Stomach (tissue), 9 donors: Measurements from ENCODE around the gene CUX1. TPM values are rescaled to one million over a fixed set of nuclear protein-coding genes. Genes with fewer than 3 reads are reported as not detected.
"Not testable (repeated sequence)": the region's sequence is repeated elsewhere in the genome, so short reads cannot be mapped to it uniquely, and the experiment has no call there.

ENCODE experiments used
- DNase-seq, 2 donors: peaks; one replicate each; pipeline versions ENCODE4 v3.0.0 to v3.0.0-alpha.2; 2013 to 2019
- H3K27ac ChIP-seq, 5 donors: fragments of 200-600 bp in 4 of 5; sonication (generic) in 4 of 5; one replicate each; pipeline ENCODE4 v1.5.1; 2013 to 2019; ENCODE audit warnings: mild to moderate bottlenecking in 1 of 5, moderate library complexity in 1 of 5
- H3K27me3 ChIP-seq, 3 donors: fragments of 200-600 bp; sonication (generic); one replicate each; pipeline ENCODE4 v1.5.1; 2017 to 2019; ENCODE audit warnings: mixed run types in 1 of 3
- H3K36me3 ChIP-seq, 4 donors: fragments of 200-600 bp; sonication (generic); 1 replicate in 3 of 4; 2 replicates in 1 of 4; pipeline ENCODE4 v1.5.1; 2016 to 2019
- H3K4me1 ChIP-seq, 4 donors: fragments of 200-600 bp; sonication (generic); one replicate each; pipeline ENCODE4 v1.5.1; 2016 to 2019
- H3K4me3 ChIP-seq, 4 donors: fragments of 200-600 bp; sonication (generic) in 3 of 4; one replicate each; pipeline ENCODE4 v1.5.1; 2016 to 2019; ENCODE audit warnings: mild to moderate bottlenecking in 1 of 4
- H3K9me3 ChIP-seq, 4 donors: fragments of 200-600 bp; sonication (generic); one replicate each; pipeline ENCODE4 v1.5.1; 2016 to 2019
- CTCF ChIP-seq, 7 experiments: fragments of 450-650 bp in 4 of 7; fragments of 200-600 bp in 3 of 7; sonication (generic) in 3 of 7; IDR thresholded peaks; one replicate each; pipeline ENCODE4 v1.5.1; 2016 to 2019; ENCODE audit warnings: antibody characterized with exemption in 7 of 7, control low read depth in 2 of 7, mild to moderate bottlenecking in 1 of 7
- EP300 ChIP-seq: sonication (generic); formaldehyde crosslinking; IDR thresholded peaks from one replicate; pipeline ENCODE4 v1.6.1; 2017; ENCODE audit warnings: antibody characterized with exemption
- POLR2A ChIP-seq, 4 donors: fragments of 450-650 bp; IDR thresholded peaks; one replicate each; pipeline ENCODE4 v1.6.1; 2016; ENCODE audit warnings: antibody characterized with exemption in 4 of 4, control low read depth in 2 of 4, mild to moderate bottlenecking in 1 of 4, moderate library complexity in 1 of 4
- POLR2AphosphoS5 ChIP-seq, 3 donors: sonication (generic); formaldehyde crosslinking; IDR thresholded peaks; one replicate each; pipeline ENCODE4 v1.6.1; 2016; ENCODE audit warnings: antibody characterized with exemption in 3 of 3
- WGBS, 5 donors: extraction: QIAGEN DNeasy Blood & Tissue Kit in 3 of 5; methylation state at CpG; one replicate each; pipeline versions ENCODE4 v1.1.5 to v1.1.7; 2013 to 2018; 5-methylcytosine and 5-hydroxymethylcytosine counted together
- intact Hi-C: fragments of 100-400 bp; cut with DNase I; formaldehyde crosslinking; loops from one replicate; pipeline ENCODE4 v1.15.1; 2023; ENCODE audit warnings: low total_unique reads
- polyA plus RNA-seq, 3 donors: library from polyadenylated mRNA; stranded (reverse); fragments of 200-250 nt; gene quantifications; one replicate each; pipeline ENCODE4 v1.2.3, GENCODE V29; 2013
- total RNA-seq, 5 donors: library from RNA; depleted of rRNA; stranded (reverse); fragments of >200 nt; gene quantifications; one replicate each; pipeline versions ENCODE4 v1.1.0 to v1.2.3, GENCODE V29; 2014 to 2016
- donor health status: healthy with polysubstance abuse.
- donor health status: Bipolar disorder and iron deficiency.
- donor health status: healthy.

The CUX1 gene
- total and polyA plus RNA-seq, 8 donors = 24.7 to 201 (median 54.7) TPM

GRCh38 chr7:101790566-101791293 is 26.7 kb upstream of the CUX1 start:
- Histone ChIP-seq H3K4me1 (no peaks in the 10 kb centered on the region), H3K27me3 (no peaks in the 10 kb centered on the region), H3K9me3 (no peaks in the 10 kb centered on the region), H3K36me3 (no peaks in the 10 kb centered on the region), H3K27ac (no peak overlapping the region), H3K4me3 (no peak overlapping the region)
- intact Hi-C loops = no loop called here
- DNase-seq = no peak
- TF ChIP-seq POLR2A (IDR thresholded peaks at IDR 0.05) = no peak
- WGBS, 5 donors = 79 to 85% (median 81%) methylated on average over 10 of the region's 10 CpGs

- 69 to 78% (median 73%) methylated on average over 9 of the region's 9 CpGs for WGBS, 5 donors
- H3K27ac ChIP-seq = no peak overlapping the region
- DNase-seq = peak in 1 of 2 donors; percentile 41
- H3K36me3 ChIP-seq = no peaks in the 10 kb centered on the region
- intact Hi-C loops = no loop called here
- H3K4me1 ChIP-seq = no peaks in the 10 kb centered on the region
- TF ChIP-seq EP300 (no peak), POLR2A (IDR thresholded peaks at IDR 0.05) (no peak), POLR2AphosphoS5 (IDR thresholded peaks at IDR 0.05) (no peak), CTCF (IDR thresholded peaks at IDR 0.05) (no peak)
- no peak overlapping the region for H3K4me3 ChIP-seq
- no peaks in the 10 kb centered on the region for H3K27me3 ChIP-seq
- no peaks in the 10 kb centered on the region for H3K9me3 ChIP-seq
Measured at GRCh38 chr7:101792051-101792681, 25.3 kb upstream of the CUX1 start.

- H3K36me3 ChIP-seq, H3K27ac ChIP-seq, H3K27me3 ChIP-seq, DNase-seq, H3K4me3 ChIP-seq, intact Hi-C loops, H3K9me3 ChIP-seq, H3K4me1 ChIP-seq: not testable (repeated sequence)
- 91 to 95% (median 93%) methylated on average over 4 of the region's 4 CpGs for WGBS, 5 donors
Measured at GRCh38 chr7:101792682-101793071, 24.7 kb upstream of the CUX1 start.

GRCh38 chr7:101795461-101795860 is 22.0 kb upstream of the CUX1 start:
- H3K27me3 ChIP-seq = peaks cover 0 to 16% (median 0%) of the 10 kb centered on the region in 3 donors
- H3K36me3 ChIP-seq = no peaks in the 10 kb centered on the region
- 89 to 97% (median 94%) methylated on average over 5 of the region's 5 CpGs for WGBS, 5 donors
- no peaks in the 10 kb centered on the region for H3K9me3 ChIP-seq
- intact Hi-C loops = no loop called here
- H3K4me3 ChIP-seq = no peak overlapping the region
- DNase-seq = no peak
- TF ChIP-seq POLR2AphosphoS5 (IDR thresholded peaks at IDR 0.05) (no peak), CTCF (IDR thresholded peaks at IDR 0.05) (no peak), EP300 (no peak), POLR2A (IDR thresholded peaks at IDR 0.05) (no peak)
- H3K27ac ChIP-seq = no peak overlapping the region
- H3K4me1 ChIP-seq = no peaks in the 10 kb centered on the region

- H3K9me3 ChIP-seq, intact Hi-C loops, H3K4me3 ChIP-seq, H3K27ac ChIP-seq, H3K4me1 ChIP-seq, H3K36me3 ChIP-seq, DNase-seq: not testable (repeated sequence)
- H3K27me3 ChIP-seq = peaks cover 0 to 39% (median 4%) of the 10 kb centered on the region in 3 donors
- WGBS, 5 donors = 84 to 89% (median 85%) methylated on average over 10 of the region's 10 CpGs
Measured at GRCh38 chr7:101798173-101798572, 19.3 kb upstream of the CUX1 start.
